GM12873 (cell line): ENCODE results near the gene NFIA.

ENCODE experiments used
- TF ChIP-seq, protein P1 (sequence below): IDR thresholded peaks from 2 replicates; pipeline ENCODE4 v1.5.1; 2012; ENCODE audit warnings: low read depth, mild to moderate bottlenecking, moderate library complexity, low read length, control low read depth; ENCODE audit not compliant: insufficient read depth; ENCODE audit errors: missing control alignments

NFIA gene

GRCh38 chr1:61084491-61085031, 2.2 kb downstream of the NFIA start:
- TF ChIP-seq, protein P1, sequence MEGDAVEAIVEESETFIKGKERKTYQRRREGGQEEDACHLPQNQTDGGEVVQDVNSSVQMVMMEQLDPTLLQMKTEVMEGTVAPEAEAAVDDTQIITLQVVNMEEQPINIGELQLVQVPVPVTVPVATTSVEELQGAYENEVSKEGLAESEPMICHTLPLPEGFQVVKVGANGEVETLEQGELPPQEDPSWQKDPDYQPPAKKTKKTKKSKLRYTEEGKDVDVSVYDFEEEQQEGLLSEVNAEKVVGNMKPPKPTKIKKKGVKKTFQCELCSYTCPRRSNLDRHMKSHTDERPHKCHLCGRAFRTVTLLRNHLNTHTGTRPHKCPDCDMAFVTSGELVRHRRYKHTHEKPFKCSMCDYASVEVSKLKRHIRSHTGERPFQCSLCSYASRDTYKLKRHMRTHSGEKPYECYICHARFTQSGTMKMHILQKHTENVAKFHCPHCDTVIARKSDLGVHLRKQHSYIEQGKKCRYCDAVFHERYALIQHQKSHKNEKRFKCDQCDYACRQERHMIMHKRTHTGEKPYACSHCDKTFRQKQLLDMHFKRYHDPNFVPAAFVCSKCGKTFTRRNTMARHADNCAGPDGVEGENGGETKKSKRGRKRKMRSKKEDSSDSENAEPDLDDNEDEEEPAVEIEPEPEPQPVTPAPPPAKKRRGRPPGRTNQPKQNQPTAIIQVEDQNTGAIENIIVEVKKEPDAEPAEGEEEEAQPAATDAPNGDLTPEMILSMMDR = no peak

DNA sequence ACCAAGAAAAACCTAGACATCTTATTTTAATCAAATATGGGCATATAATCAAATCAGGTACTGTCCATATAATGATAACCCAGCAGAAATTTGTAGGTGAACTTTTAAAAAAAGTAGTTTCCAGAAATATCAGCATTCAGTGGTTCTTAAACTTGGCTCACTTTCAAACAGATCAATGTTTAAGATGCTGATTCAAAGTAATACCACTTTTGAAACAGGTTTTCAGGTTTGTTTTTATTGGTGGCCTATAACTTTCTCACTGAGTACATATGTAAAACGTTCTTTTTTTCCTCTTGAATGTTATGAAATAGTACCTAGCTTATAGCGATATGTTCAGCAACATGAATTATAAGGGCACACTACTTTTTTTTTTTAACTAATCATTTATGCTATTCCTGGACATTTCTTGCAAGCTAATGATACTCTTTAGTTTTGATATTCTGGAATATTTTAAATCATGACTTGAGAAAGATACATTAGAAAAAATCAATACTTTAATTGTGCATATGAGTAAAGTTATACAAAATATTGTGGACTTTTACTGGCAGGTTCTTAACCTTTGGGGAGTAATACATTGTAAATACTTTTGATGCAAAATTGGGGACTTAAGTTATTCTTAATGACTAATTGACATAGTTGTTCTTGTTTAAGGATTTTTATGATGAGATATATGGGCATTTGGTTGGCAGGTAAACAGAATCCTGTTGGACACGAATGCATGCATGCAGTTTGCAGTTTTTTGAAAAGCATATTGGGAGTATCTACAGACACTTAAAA, 3.0 kb downstream of the NFIA start:
- TF ChIP-seq, protein P1 = no peak

DNA sequence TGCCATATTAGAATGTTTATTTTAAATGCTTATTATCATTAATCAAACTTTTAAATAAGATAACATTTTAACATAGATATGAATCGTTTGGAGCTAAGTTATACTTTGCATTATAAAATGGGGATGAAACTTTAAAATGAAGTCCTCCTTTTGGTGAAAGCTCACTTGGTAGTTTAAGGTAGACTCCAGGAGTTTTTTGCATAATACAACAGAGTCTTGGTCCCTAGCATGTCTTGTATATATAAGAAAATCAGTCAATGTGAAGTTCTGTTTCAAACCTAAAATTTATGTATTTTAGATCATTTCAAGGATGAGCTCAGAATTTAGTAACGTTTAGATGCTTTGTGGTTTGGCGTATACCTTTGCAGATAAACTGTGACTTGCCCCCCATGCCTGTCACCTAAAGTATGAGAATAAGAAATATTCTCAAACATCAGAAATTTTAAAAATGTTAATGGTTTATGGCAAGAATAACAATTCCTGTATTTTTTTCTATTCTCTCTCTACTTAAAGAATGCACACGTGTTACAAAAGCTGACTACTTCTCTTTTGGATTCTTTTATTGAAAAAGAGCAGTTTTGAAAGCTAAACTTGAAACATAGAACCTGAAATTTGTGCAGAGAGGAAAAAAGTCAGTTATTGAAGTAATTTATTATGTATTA, 3.8 kb downstream of the NFIA start:
- TF ChIP-seq, protein P1 = no peak

- TF ChIP-seq, protein P1 = no peak
Observed at GRCh38 chr1:61087571-61087970, 5.2 kb downstream of the NFIA start.

GRCh38 chr1:61088163-61088974, 6.0 kb downstream of the NFIA start:
- TF ChIP-seq, protein P1 = no peak

- TF ChIP-seq, protein P1 = no peak
Observed at GRCh38 chr1:61089338-61089737, 7.0 kb downstream of the NFIA start.
